GM21515 (cell line): ENCODE measurements around the gene COL18A1.
"Not testable (repeated sequence)": the region's sequence is repeated elsewhere in the genome, so short reads cannot be mapped to it uniquely, and the experiment has no call there.

Experiments used
- ATAC-seq: cut with Tn5 transposase; IDR thresholded peaks from one replicate; pipeline ENCODE4 v1.9.1; 2021; ENCODE audit not compliant: unreplicated experiment

Gene COL18A1

DNA sequence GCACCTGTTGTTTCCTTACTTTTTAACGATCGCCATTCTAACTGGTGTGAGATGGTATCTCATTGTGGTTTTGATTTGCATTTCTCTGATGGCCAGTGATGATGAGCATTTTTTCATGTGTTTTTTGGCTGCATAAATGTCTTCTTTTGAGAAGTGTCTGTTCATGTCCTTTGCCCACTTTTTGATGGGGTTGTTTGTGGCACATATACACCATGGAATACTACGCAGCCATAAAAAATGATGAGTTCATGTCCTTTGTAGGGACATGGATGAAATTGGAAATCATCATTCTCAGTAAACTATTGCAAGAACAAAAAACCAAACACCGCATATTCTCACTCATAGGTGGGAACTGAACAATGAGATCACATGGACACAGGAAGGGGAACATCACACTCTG, 98.3 kb downstream of the COL18A1 start:
- ATAC-seq, result not testable (repeated sequence)

DNA sequence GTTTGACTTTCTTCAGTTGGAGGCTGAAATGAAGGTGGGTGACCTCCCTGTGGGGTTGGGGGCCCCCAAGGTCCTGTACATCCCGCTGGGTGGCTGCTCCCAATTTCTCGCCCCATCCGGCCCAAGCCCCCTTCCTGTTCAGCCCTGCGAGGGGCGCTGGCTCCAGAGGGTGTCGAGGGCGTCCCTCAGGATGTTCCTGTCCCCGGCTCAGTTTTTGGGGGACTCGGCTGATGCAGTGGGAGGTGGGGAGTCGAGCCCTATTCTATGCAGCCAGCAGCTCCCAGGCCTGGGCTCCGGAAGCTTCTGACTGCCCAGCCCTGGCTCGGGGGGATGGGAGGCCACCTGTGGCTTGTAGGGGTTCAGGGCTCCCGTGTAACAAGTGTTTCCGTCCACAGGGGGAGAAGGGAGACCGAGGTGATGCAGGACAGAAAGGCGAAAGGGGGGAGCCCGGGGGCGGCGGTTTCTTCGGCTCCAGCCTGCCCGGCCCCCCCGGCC, 99.1 kb downstream of the COL18A1 start:
- no peak for ATAC-seq

- no peak for ATAC-seq
Measured at GRCh38 chr21:45504516-45505415, 99.8 kb downstream of the COL18A1 start.

GRCh38 chr21:45505416-45506021, 100.6 kb downstream of the COL18A1 start:
- no peak for ATAC-seq

GRCh38 chr21:45506241-45506817, 101.4 kb downstream of the COL18A1 start:
- no peak for ATAC-seq

DNA sequence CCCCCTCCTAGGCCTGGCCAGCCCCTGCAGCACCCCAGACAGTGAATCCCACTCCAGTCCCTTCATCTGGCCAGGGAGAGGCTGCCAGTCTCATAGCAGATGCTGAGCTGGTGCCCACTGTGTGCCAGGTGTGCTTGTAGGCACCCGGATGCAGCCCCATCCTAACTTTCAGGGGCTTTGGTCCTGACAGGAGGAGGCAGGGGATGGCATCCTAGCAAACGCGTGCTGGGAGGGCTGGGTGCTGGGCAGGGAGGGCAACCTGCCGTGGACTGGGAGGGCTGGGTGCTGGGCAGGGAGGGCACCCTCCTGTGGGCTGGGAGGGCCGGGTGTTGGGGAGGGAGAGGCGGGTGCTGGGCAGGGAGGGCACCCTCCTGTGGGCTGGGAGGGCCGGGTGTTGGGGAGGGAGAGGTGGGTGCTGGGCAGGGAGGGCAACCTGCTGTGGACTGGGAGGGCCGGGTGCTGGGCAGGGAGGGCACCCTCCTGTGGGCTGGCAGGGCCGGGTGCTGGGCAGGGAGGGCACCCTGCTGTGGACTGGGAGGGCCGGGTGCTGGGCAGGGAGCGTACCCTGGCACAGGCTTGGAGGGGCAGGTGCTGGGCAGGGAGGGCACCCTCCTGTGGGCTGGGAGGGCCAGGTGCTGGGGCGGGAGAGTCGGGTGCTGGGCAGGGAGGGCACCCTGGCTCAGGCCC, 102.0 kb downstream of the COL18A1 start:
- no peak for ATAC-seq

- ATAC-seq, result no peak
Measured at GRCh38 chr21:45507523-45507875, 102.5 kb downstream of the COL18A1 start.

- no peak for ATAC-seq
Measured at GRCh38 chr21:45507888-45508508, 103.0 kb downstream of the COL18A1 start.

DNA sequence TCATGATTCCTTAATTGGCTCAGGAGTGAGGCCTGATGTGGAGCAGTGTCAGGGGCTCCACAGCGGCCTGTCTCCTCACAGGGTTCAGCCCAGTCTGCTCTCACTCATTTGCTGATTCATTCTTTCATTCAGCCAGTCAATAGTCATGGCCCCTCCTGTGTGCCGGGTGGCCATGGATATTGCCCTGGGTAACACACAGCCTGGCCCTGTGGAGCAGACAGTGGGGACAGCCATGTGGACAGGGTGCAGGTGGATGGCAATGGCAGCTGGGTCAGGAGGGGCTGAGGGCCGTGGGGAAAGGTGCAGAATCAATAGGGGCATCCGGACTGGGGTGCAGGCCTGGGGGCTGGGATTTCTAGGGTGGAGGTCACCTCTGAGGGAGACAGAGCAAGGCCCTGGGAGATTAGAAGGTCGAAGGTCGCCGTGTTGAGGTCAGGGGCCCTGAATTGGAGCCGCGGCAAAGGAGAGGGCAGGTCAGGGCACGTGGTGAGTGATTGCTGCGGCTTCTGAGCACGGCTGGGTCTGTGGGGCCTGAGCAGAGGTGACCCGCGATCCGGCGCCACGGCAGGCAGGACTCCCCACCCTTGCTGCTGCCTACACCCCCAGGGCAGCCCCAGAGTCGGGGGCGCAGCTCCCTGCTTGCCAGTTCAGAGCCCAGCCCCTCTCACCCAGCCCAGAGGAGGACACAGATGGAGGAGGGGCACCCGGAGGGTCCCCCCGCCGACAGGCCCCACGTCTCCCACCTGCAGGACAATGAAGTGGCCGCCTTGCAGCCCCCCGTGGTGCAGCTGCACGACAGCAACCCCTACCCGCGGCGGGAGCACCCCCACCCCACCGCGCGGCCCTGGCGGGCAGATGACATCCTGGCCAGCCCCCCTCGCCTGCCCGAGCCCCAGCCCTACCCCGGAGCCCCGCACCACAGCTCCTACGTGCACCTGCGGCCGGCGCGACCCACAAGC, 103.9 kb downstream of the COL18A1 start:
- ATAC-seq, result no peak

DNA sequence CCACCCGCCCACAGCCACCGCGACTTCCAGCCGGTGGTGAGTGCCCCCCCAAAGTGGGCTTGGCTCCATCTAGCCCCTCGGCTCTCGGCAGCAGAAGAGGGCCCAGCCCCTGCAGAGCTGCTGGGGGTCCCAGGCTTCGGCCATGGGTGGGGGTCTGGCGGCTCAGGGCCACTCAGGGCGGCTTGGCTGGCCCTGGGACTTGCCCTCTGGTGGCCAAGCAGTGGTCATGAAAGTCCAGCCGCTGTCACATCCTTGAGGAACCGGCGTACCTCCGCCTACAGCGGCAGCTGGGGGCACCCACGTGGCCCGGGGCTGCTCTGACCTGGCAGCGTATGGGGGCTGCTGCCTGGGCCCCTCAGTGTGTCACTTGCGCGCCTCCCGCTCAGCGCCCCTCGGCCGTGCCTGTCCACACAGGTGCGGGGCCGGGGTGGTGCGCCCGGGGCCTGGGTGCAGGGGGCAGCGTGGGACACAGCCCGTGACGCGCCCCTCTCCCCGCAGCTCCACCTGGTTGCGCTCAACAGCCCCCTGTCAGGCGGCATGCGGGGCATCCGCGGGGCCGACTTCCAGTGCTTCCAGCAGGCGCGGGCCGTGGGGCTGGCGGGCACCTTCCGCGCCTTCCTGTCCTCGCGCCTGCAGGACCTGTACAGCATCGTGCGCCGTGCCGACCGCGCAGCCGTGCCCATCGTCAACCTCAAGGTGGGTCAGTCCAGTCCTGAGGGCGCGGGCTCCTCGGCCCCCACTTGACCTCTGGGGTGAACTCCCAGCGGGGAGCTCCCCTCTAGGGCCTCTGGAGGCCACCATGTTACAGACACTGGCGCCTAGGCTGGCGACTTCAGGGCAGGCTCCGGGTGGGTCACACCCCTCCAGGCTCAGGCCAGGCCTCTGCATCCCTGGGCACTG, 104.9 kb downstream of the COL18A1 start:
- no peak for ATAC-seq

DNA sequence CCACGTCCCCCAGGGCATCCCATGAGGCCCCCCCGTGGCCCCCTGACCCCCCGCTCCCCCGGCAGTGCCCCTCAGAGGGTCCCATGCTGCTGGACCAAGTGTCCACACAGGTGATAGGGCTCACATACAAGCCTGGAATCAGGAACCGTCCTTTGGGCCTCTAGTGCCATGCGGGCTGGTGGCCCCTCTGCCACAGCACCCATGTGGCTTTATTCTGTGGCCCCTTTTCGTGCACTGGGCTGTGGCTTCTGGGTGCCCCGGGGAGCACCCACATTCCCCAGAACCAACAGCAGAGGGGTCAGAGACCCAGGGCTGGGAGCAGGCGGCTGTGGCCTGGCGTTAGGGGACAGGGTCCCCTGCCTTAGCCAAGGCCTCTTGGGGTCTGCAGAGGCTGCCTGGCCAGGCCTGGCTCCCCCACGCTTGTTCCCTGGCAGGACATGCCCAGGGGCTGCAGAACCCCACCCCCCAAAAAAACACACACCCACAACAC, 105.5 kb downstream of the COL18A1 start:
- no peak for ATAC-seq

- ATAC-seq, result no peak
Measured at GRCh38 chr21:45511007-45511406, 106.0 kb downstream of the COL18A1 start.

GRCh38 chr21:45511661-45512431, 106.9 kb downstream of the COL18A1 start:
- no peak for ATAC-seq

GRCh38 chr21:45512626-45513002, 107.6 kb downstream of the COL18A1 start:
- ATAC-seq, result no peak

DNA sequence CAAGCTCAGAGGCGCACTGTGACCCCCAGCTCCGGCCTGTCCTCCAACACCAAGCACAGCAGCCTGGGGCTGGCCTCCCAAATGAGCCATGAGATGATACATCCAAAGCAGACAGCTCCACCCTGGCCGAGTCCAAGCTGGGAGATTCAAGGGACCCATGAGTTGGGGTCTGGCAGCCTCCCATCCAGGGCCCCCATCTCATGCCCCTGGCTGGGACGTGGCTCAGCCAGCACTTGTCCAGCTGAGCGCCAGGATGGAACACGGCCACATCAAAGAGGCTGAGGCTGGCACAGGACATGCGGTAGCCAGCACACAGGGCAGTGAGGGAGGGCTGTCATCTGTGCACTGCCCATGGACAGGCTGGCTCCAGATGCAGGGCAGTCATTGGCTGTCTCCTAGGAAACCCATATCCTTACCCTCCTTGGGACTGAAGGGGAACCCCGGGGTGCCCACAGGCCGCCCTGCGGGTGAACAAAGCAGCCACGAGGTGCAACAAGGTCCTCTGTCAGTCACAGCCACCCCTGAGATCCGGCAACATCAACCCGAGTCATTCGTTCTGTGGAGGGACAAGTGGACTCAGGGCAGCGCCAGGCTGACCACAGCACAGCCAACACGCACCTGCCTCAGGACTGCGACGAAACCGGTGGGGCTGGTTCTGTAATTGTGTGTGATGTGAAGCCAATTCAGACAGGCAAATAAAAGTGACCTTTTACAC, 108.2 kb downstream of the COL18A1 start:
- no peak for ATAC-seq

GRCh38 chr21:45513741-45514310, 108.9 kb downstream of the COL18A1 start:
- no peak for ATAC-seq
